Measurements from ENCODE around the gene BRMS1. TPM values are rescaled to one million over a fixed set of nuclear protein-coding genes. Genes with fewer than 3 reads are reported as not detected.

BRMS1 gene
- 10 to 100 TPM; 12.6 to 33.8 (median 19.9) TPM for total RNA-seq
- 100 to 1,000 TPM in 1 of 3 donors, 10 to 100 TPM in 2; 55.9 to 152 (median 91.3) TPM for polyA plus RNA-seq
- long read RNA-seq, donor 1, transcript BRMS1-201 (10 exons, 1,445 nt), result major isoform, 12 of 15 reads
- long read RNA-seq, donor 1, partial matches to known transcripts, result 0 of 15 reads
- long read RNA-seq, donor 1, other reads (novel, unspliced or antisense), result 3 of 15 reads
- long read RNA-seq, donor 2, transcript BRMS1-202 (10 exons, 1,363 nt), result minor isoform, 8 of 55 reads
- long read RNA-seq, donor 2, transcript BRMS1-201 (10 exons, 1,445 nt), result major isoform, 44 of 55 reads
- long read RNA-seq, donor 2, partial matches to known transcripts, result 2 of 55 reads
- long read RNA-seq, donor 2, other reads (novel, unspliced or antisense), result 1 of 55 reads

DNA sequence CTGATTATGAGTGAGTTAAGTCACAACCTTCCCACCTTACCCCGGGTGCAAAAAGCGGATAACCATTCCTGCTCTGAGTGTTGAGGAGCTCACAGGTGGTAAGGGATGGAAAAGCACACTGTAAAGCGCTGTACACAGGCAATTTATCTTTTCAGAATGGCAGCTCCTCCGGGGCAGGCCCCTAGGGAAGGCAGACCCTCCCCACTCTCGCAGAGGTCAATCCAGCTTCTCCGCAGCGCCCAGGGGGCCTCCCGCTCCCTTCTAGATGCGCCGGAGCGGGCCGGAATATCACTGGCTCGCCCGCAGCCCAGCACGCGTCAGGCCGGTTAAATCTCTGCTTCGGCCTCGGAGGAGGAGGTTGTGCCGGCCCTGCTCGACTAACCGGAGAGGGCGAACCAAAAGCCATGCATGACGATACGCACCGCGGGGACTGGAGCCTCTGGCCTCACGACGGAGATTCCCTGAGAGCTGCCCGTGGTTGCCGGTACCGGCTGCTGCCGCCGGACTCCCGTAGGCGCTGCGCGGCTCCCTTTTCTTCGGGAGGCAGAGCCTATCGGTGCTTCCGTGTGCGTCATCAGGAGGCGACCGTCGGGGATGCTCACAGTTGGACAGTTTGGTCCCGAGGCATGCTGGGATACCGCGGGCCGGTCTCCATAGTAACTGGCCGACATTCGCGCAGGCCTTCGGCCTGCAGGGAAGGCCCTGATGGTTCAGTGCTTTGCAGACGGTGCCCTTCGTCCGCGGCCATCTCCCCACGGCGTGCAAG, at the start of gene BRMS1:
Gene BRMS1 (minus strand): TSS at position 555 of the 766 bp plus-strand sequence. CDS start 2,870 bp downstream, outside the sequence.
- Histone ChIP-seq H3K36me3 (ENCODE audit: insufficient read depth in 1 of 2, low read depth in 1 of 2) (peaks cover 0 to 30% of the 10 kb centered on the region in 2 donors), H3K4me1 (peaks cover 27% of the 10 kb centered on the region), H3K27me3 (ENCODE audit: insufficient read depth in 3 of 3, low read length in 2 of 3) (no peaks in the 10 kb centered on the region), H3K27ac (peak within 1 kb of the TSS; percentile 87), H3K9me3 (no peaks in the 10 kb centered on the region), H3K4me3 (peak within 1 kb of the TSS; percentile 94)
- 0% methylated on average over 54 to 59 of the region's 59 CpGs for WGBS, 3 donors
- DNase-seq (peak; percentile 99), ATAC-seq (peak; percentile 84 to 88 (median 87))
- intact Hi-C loops (cut with DNase I), result loop anchor here in 1 of 2 donors (5.0 kb wide), 1 partner anchor 43 kb away; no protein-coding TSS in a partner anchor
- TF ChIP-seq, protein P1, sequence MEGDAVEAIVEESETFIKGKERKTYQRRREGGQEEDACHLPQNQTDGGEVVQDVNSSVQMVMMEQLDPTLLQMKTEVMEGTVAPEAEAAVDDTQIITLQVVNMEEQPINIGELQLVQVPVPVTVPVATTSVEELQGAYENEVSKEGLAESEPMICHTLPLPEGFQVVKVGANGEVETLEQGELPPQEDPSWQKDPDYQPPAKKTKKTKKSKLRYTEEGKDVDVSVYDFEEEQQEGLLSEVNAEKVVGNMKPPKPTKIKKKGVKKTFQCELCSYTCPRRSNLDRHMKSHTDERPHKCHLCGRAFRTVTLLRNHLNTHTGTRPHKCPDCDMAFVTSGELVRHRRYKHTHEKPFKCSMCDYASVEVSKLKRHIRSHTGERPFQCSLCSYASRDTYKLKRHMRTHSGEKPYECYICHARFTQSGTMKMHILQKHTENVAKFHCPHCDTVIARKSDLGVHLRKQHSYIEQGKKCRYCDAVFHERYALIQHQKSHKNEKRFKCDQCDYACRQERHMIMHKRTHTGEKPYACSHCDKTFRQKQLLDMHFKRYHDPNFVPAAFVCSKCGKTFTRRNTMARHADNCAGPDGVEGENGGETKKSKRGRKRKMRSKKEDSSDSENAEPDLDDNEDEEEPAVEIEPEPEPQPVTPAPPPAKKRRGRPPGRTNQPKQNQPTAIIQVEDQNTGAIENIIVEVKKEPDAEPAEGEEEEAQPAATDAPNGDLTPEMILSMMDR (IDR thresholded peaks at IDR 0.05), result peak; percentile 28

- Histone ChIP-seq H3K4me1 (no peaks in the 10 kb centered on the region), H3K9me3 (no peaks in the 10 kb centered on the region), H3K36me3 (ENCODE audit: insufficient read depth in 1 of 2, low read depth in 1 of 2) (no peaks in the 10 kb centered on the region), H3K27ac (no peak overlapping the region), H3K4me3 (no peak overlapping the region), H3K27me3 (ENCODE audit: insufficient read depth in 3 of 3, low read length in 2 of 3) (no peaks in the 10 kb centered on the region)
- intact Hi-C loops (cut with DNase I), result no loop called here
- ATAC-seq (no peak), DNase-seq (no peak)
- 70 to 84% (median 78%) methylated on average over 3 of the region's 3 CpGs for WGBS, 3 donors
- TF ChIP-seq, protein P1 (IDR thresholded peaks at IDR 0.05), result no peak
Observed at GRCh38 chr11:66393954-66394353, 49.0 kb upstream of the BRMS1 start.

- H3K4me3 ChIP-seq, result no peak overlapping the region
- intact Hi-C loops (cut with DNase I), result no loop called here
- ATAC-seq, result no peak
- no peaks in the 10 kb centered on the region for H3K36me3 ChIP-seq (ENCODE audit: insufficient read depth in 1 of 2, low read depth in 1 of 2)
- H3K27ac ChIP-seq, result no peak overlapping the region
- DNase-seq, result no peak
- peaks cover 6% of the 10 kb centered on the region for H3K4me1 ChIP-seq
- TF ChIP-seq, protein P1 (IDR thresholded peaks at IDR 0.05), result no peak
- no peaks in the 10 kb centered on the region for H3K27me3 ChIP-seq (ENCODE audit: insufficient read depth in 3 of 3, low read length in 2 of 3)
- no peaks in the 10 kb centered on the region for H3K9me3 ChIP-seq
- 62 to 84% (median 84%) methylated on average over 6 of the region's 6 CpGs for WGBS, 3 donors
Observed at GRCh38 chr11:66391322-66391721, 46.4 kb upstream of the BRMS1 start.

DNA sequence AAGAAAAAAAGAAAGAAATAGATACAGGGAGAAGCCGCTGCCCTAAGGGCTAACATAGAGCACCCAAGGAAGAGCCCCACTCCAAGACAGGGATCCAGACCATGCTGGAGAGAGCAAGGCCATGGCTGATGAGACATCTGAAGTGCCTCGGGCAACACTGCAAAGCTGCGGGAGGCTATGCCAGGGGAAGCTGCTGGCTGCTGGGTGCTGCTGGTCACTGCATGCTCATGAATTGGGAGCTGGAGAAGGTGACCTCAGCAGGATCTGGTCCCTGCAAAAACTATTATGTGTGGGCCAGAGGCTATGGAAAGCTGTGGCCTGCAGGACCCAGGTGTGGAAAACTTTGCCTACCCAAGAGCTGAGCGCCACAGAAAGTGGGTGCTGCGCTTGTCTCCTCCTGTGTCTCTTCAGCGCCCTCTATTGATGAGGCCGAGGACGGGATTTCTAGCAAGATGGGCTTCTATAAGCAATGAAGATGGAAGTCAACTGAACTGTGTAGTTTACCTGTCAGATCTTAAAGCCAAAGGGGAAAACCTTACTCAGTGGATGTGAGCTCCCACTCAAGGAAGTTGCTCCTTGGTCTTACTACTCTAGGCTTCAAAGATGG, 44.0 kb upstream of the BRMS1 start:
- TF ChIP-seq, protein P1 (IDR thresholded peaks at IDR 0.05), result peak; percentile 78
- Histone ChIP-seq H3K27me3 (ENCODE audit: insufficient read depth in 3 of 3, low read length in 2 of 3) (no peaks in the 10 kb centered on the region), H3K4me1 (peaks cover 12% of the 10 kb centered on the region), H3K36me3 (ENCODE audit: insufficient read depth in 1 of 2, low read depth in 1 of 2) (no peaks in the 10 kb centered on the region), H3K4me3 (no peak overlapping the region), H3K27ac (no peak overlapping the region), H3K9me3 (no peaks in the 10 kb centered on the region)
- peak; percentile 61 to 84 for DNase-seq
- peak; percentile 74 to 81 (median 78) for ATAC-seq
- intact Hi-C loops (cut with DNase I), result loop anchor here in 1 of 2 donors (5.0 kb wide), 2 partner anchors 42 to 77 kb away; partner anchors contain the start of genes B4GAT1 and BRMS1
- 26 to 30% (median 28%) methylated on average over 8 of the region's 8 CpGs for WGBS, 3 donors
